Lower leg skin (tissue), 3 donors: ENCODE measurements around the gene PDZD8.

Experiments
- POLR2A ChIP-seq, 2 donors: fragments of 450-650 bp; IDR thresholded peaks; one replicate each; pipeline ENCODE4 v1.6.1; 2016 to 2017; ENCODE audit warnings: antibody characterized with exemption in 2 of 2, mild to moderate bottlenecking in 1 of 2, moderate library complexity in 1 of 2
- TF ChIP-seq, protein P1 (sequence below), 3 donors: fragments of 450-650 bp; IDR thresholded peaks; one replicate each; pipeline ENCODE4 v1.5.1; 2016; ENCODE audit warnings: antibody characterized with exemption in 3 of 3, mild to moderate bottlenecking in 3 of 3, moderate library complexity in 2 of 3

DNA sequence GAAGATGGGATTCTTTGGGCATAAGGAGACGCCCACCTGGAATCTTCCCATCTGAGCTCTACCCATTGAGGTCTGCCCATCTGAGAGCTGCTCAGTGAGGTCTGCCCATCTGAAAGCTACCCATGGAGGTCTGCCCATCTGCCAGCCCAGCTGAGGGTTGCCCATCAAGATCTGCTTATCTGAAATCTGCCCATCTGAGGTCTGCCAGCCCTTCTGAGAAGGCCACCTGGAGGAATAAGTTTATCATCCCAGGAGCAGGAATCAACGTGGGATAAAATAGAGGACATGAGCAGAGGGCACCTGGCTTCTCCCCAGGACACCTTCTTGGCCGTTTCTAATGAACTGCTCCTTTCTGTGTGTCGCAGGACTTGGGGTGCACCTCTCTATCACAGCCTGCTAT is 35.3 kb upstream of the PDZD8 start:
- TF ChIP-seq, protein P1, sequence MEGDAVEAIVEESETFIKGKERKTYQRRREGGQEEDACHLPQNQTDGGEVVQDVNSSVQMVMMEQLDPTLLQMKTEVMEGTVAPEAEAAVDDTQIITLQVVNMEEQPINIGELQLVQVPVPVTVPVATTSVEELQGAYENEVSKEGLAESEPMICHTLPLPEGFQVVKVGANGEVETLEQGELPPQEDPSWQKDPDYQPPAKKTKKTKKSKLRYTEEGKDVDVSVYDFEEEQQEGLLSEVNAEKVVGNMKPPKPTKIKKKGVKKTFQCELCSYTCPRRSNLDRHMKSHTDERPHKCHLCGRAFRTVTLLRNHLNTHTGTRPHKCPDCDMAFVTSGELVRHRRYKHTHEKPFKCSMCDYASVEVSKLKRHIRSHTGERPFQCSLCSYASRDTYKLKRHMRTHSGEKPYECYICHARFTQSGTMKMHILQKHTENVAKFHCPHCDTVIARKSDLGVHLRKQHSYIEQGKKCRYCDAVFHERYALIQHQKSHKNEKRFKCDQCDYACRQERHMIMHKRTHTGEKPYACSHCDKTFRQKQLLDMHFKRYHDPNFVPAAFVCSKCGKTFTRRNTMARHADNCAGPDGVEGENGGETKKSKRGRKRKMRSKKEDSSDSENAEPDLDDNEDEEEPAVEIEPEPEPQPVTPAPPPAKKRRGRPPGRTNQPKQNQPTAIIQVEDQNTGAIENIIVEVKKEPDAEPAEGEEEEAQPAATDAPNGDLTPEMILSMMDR (IDR thresholded peaks at IDR 0.05) = no peak
- no peak for TF ChIP-seq POLR2A (IDR thresholded peaks at IDR 0.05)
